Measurements from ENCODE around the gene GSTM1.
"Not testable (repeated sequence)": the region's sequence is repeated elsewhere in the genome, so short reads cannot be mapped to it uniquely, and the experiment has no call there.

The GSTM1 gene

DNA sequence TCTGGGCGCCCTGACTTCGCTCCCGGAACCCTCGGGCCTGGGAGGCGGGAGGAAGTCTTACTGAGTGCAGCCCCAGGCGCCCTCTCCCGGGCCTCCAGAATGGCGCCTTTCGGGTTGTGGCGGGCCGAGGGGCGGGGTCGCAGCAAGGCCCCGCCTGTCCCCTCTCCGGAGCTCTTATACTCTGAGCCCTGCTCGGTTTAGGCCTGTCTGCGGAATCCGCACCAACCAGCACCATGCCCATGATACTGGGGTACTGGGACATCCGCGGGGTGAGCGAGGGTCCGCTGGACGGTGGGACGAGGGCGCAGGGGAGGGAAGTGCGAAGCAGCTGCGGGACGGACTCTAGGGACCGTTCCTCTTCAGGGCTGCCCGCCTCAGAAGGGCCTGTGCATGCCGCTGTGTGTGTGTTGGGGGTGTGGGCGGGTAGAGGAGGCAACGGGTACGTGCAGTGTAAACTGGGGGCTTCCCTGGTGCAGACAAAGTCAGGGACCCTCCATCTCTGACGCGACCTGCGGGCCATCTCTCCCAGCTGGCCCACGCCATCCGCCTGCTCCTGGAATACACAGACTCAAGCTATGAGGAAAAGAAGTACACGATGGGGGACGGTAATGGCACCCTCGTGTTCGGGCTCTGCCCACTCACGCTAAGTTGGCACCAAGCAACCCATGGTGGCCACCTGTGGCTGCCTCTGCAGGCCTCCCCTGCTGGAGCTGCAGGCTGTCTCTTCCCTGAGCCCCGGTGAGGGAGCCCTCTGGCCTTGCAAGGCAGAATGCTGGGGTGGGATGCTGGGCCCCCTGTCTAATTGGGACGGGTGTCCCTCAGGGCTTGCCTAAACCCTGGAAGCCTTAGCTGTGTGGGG is at the start of gene GSTM1:
TSS of gene GSTM1 (plus strand) at position 177 of the 859 bp plus-strand sequence. CDS start at position 234, 57 bp downstream.
- DNase-seq = no peak

DNA sequence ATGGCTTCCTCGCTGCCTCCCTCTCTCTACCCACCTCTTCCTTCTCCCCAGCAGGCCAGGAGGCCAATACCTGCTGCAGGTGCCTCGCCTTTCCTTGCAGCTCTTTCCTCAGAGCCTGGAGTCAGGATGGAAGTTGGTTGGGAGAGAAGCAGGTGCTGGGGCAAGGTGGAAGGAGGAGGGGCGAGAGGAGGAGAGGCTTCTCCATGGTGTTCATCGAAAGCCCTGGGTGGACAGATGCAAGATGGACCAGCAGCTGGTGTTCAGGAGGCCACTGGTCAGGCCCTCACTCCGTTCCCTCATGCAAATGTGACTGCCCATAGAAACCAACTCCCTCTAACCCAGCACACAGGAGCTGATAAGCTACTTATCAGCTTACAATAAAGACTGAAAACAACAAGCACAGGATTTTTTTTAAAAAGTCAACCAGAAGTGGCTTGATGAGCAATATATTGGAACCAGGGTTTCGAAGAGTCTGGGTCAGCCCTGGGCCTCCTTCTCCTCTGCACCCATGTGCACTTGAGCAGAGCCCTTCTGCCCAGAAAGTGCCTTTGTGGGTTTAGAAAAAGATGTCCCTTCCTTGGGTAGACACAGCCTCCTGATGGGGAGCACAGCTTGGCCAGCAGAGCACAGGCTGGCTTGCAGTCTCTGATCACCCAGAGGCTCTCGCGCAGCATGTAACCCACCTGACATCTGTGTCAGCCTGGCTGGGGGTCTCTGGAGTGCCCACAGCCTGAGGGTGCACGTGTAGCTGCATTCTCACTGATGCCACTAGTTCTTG is 48.4 kb upstream of the GSTM1 start:
- DNase-seq = no peak

DNA sequence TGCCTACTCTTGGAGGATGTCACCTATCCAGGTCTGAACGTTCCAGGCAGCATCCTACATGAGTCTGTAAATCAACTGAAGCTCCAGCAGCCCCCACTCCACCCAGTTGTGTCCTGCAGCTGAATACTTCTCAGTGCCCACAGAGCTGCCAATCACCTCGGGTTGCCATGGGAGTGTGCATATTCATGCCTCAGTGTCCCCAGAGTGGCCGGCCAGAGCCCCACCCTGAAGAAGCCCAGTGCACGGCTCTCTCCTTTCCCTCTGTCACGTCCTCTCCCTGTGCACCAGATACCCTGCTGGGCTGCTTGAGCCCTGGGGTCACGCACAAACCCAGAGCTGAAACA is 47.8 kb upstream of the GSTM1 start:
- no peak for DNase-seq

DNA sequence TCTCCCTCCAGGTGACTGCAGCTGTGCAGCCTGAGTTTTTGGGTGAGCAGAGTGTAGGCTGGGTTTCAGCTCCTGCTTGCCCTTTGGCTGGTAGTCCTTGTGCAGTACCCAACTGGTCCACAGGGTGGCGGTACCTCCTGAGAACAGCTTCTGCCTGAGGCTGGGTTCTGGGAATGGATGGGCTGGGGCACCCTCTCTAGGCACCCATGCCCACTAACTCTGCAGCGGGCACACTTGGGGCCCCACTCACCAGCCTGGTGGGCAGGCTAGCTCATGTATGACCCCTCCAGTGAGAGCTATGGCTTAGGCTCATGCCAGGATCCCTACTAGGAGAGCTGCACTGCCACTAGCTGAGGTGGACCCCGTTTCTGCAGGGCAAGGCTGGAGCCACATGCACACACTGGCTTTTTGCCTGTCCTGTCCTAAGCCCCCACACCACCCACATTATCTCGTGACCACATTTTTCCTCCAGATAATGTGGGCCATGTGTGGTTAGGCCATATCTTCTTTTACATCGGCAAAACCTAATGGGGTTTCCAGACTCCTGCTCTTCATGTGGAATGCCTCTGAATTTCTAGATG is 47.2 kb upstream of the GSTM1 start:
- DNase-seq = no peak

DNA sequence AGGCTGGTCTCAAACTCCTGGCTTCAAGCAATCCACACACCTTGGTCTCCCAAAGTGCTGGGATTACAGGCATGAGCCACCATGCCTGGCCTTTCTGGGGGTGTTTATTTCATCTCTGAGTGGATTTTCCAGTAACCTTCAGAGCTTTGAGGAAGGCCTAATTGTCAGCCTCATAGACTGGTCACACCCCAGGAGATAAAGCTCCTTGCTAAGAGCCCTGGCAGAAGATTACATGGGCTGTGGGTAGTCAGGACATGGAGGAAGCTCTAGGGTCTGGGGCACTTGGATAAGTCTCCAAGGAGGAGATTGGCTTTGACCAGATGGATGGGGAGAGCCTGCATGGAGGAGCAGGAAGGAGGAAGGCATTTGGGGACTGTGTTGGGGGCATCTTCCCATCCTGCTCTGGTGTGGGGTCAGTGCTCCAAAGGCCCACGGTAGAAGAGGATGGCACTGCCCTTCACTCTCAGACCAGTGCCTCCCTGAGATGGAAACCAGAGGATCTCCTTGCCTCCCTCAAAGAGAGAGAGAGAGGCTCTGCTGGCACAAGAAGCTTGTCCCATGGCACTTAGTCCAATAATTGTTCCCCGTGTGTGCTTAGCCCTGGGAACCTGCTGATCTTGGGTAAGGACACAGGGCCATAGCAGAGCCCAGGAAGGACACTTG is 46.4 kb upstream of the GSTM1 start:
- no peak for DNase-seq

DNA sequence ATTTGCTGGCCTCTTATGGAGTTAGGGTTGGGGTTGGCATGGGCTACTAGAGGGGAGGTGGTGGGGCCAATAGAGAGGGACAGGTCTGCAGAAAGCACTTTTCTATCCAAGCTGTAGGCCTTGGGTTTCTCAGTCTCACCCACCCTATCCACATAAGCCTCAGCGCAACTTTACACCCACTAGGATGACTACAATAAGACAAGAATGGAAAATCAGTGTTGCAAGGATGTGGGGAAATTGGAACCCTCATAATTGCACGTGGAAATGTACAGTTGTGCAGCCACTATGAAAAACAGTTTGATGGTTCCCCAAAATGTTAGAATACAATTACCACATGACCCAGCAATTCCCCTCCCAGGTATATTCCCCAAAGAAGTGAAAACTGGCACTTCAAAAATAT is 45.8 kb upstream of the GSTM1 start:
- no peak for DNase-seq

DNA sequence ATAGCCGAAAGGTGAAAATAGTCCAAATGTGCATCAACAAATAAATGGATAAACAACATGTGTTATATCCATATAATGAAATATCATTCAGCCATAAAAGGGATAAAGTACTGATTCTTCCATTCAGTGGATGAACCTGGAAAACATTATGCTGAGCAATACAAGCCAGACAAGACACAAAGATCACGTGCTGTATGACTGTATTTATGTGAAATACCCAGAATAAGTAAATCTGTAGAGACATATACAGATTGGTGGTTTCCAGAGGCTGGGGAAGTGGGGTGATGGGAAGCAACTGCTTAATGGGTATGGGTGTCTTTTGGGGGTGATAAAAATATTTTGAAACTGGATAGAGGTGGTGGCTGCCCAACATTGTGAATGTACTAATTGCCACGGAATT is 45.0 kb upstream of the GSTM1 start:
- no peak for DNase-seq

DNA sequence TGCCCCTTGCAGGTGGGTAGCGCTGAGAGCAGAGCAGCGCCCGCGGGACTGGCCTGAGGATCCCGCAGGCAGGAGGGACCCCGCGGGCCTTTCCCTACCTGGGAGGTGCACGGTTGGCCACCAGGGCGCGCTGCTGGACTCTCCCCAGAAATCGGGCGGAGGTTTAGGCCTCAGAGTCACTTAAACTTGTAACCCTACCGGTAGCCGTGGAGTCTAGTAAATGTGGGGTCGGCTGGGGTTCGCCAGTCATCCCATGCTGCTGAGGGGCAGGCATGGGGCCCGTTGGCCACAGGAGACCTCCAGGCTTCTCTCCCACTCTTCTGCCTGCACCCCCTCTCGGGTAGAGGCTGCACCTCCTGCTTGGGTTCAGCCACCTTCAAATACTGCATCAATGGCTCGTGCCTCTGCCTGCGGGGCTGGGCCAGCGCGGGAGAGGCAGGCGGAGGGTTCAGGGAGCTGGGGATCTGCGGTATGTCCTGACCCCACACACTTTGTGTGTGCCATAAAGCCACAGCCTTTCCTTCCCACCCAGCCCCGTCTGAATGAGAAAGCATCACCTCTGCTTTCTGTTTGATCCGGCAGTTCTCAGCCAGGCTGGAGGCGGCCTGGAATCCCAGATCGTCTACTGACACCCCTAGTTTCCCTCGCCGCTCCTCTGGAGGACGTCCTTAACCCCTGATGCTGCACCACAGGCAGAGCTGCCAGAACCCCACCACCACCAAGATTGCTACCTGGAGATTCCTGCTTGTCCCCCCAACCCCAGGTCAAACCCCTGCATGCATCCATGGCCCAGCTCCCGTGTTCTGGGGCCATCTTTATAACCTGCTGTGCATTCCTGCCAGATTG is 44.0 kb upstream of the GSTM1 start:
- no peak for DNase-seq

DNA sequence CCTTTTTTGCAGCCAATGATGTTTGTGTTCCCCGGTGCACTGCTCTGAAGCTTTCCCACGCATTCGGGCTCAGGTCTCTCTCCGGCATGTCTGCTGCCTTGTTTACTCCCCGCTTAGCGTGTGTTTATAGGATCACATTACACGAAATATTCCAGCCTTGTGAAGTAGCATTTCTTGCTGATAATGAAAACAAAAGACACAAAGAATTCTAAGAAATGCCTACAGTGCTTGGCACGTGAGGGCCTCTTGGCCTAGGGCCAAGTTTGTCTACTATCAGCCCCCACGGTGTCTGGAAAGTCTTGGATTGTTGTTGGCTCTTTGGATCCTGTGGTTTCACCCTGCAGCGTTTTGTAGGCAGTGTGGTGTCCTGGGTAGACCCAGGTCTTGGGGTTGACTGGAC is 42.9 kb upstream of the GSTM1 start:
- no peak for DNase-seq

DNA sequence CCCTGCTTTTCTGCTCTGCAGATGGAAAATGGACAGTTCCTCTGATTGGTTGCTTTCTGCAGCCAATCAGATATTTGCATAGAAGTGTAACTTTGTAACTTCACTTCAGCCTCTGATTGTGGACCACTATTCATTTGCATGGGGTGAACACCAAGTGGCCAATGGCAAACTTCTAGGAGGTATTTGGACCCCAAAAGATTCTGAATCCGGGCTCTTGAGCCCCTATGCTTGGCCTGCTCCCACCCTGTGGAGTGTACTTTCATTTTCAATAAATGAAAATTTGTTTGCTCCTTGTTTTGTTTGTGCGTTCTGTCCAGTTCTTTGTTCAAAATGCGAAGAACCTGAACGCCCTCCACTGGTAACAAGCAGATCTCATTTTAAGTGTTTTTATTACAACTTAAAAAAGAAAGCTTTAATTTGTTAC is 38.1 kb upstream of the GSTM1 start:
- DNase-seq = no peak

DNA sequence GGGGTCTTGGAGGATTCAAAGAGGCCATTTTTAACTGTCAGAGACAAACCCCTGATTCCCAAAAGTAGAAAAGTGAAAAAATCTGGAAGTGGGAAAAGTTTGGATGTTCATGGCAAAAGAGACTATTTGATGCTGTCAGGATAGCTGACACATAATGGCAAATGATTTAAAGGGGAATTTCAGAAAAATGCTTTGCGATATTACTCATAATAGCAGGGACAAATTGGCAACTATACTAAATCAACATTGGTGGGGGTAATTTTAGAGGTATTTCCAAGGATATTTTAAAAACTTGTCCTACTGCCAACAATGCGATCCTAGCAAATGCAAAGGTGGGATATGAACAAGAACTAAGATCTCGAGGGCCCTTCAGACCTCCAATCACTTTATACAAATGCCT is 37.0 kb upstream of the GSTM1 start:
- no peak for DNase-seq

DNA sequence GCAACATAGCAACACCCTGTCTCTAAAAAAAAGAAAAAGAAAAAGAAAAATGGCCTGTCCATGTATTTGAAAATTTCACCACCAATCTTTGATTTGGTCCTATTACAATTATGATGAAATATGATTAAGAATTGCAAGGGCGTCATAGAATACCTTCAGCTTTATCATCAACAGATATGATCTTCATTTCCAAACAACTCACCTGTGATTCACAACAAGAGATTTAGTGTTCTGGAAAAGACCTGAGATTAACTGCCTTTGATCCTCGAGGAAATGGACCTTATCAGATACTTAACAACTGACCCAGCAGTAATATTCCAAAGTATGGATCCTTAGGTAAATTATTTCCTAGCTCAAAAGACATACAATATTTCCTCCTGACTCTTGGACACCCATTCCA is 35.2 kb upstream of the GSTM1 start:
- DNase-seq = no peak

DNA sequence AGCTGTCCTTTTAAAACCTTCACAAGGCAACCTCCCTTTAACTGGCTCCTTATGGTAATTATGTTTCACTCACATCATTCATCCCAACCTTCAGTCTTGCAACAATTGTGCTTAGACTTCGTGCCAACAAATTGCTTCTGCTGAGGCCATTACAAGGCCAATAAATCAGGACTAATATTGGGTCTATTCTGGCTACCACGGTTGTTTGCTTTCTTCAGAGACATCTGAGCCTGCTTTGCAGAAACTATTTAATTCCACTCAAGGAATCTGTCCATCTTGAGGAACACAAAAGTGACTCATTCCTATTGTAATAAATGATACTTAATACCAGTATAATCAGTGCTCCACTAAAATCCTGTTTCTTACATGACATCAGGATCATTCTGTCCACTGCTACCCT is 34.3 kb upstream of the GSTM1 start:
- DNase-seq = no peak

DNA sequence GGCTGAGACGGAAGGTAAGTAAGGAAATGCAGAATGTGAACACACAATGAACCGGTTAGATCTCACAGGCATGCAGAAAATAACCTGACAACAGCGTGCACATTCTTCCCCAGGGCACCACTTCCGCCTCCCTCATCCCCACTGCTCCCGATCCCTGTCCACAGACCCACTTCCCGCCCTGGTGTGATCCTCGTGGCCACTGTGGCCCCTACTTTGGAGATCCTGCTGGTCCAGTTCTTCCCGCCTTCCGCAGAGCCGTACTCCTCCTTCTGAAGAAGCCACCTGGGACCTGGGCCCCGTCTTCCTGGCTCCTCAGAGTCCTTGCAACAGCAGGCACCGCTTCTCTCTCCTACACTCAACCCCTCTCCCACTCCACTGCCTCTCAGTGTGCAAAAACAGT is 33.1 kb upstream of the GSTM1 start:
- DNase-seq = no peak

DNA sequence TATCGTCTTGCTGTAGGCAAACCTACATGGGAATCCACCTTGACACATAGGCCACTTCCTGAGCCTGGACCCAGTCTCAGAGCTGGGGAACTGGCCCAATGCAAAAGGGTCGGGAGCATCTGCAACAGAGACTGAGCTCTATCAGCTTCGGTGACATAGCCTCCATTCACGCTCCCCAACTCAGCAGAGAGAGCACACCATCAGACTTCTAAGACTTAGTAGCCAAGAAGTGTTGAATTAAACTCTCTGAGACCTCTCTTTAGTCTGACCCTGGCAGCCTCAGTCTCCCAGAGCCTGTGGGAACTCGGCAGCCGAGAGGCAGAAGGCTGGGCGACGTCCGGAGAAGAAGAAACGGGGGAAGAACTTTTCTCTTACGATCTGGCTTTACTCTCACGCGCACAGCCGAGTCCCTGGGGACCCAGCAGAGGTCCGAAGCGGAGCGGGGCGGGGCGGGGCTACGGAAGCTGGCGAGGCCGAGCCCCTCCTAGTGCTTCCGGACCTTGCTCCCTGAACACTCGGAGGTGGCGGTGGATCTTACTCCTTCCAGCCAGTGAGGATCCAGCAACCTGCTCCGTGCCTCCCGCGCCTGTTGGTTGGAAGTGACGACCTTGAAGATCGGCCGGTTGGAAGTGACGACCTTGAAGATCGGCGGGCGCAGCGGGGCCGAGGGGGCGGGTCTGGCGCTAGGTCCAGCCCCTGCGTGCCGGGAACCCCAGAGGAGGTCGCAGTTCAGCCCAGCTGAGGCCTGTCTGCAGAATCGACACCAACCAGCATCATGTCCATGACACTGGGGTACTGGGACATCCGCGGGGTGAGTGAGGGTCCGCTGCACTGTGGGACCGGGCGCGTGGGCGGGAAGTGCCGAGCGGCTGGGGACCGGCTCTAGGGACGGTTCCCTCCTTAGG is 31.8 kb upstream of the GSTM1 start, which contains the start of gene GSTM4:
TSS of gene GSTM4 (plus strand) at position 485 of the 905 bp plus-strand sequence. CDS start at position 776, 291 bp downstream.
- DNase-seq = no peak

DNA sequence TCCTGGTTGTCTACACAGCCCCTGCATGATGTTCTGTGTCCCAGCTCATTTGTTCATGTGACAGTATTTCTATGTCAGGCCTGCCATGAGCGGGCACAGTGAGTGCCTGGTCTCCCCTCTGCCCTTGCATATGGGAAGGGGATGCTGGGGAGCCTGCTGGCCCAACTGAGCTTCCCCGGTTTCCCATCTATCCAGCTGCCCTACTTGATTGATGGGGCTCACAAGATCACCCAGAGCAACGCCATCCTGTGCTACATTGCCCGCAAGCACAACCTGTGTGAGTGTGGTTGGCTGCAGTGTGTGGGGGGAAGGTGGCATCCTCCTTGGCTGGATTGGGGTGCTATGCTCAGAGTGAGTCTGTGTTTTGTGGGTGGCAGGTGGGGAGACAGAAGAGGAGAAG is 30.2 kb upstream of the GSTM1 start:
- no peak for DNase-seq

DNA sequence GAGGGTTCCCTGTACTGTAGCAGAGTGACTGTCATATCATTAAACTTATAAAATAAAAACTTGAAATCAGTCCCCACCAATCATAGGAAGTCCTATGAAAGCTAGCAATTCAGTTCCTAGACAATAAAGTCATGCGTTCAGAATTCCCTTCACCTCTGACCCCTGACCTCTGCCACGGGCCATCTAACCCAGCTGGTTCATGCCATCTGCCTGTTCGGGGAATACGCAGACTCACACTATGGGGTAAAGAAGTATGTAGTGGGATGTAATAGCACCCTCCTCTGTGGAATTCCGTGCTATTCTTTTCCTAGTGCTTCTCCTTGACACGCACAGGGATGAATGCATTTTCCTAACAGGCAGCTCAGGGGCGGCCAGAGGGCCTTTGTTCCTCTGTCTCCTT is 29.6 kb upstream of the GSTM1 start:
- DNase-seq = no peak

DNA sequence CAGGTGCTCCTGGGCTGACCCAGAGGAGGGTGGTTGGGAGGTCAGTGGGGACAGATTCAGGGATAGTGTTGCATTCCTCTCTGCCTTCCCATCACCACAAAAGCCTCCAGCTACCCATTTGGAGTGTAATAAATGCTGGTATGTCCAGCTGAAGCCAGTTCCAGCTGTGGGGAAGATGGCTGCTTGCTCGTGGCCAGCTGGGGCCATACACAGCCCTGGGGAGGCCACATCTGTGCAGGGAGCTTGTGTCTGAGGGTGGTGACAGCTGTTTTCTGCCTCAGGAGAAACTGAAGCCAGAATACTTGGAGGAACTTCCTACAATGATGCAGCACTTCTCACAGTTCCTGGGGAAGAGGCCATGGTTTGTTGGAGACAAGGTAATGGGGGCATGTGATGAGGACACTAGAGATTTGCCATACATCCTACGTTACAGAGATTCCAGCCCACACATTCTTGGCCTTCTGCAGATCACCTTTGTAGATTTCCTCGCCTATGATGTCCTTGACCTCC is 29.0 kb upstream of the GSTM1 start:
- no peak for DNase-seq

DNA sequence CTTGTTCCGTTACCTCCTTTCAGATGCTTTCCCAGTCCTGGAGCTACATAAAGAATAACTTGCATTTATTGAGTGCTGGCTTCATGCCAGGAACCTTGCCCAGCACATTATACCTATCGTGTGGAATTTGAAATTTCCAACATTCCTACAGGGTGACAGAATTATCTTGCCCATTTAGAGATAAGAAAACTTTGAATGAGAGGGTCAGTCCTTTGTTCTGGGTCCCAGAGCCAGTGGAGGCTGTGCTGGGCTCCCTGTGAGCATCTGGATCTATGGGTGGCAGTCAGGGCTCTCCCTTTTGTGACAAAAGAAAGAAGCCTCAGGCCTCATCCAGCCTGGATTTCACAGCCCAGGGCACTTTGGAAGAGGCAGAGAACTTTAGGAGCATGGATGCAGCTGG is 28.5 kb upstream of the GSTM1 start:
- no peak for DNase-seq

DNA sequence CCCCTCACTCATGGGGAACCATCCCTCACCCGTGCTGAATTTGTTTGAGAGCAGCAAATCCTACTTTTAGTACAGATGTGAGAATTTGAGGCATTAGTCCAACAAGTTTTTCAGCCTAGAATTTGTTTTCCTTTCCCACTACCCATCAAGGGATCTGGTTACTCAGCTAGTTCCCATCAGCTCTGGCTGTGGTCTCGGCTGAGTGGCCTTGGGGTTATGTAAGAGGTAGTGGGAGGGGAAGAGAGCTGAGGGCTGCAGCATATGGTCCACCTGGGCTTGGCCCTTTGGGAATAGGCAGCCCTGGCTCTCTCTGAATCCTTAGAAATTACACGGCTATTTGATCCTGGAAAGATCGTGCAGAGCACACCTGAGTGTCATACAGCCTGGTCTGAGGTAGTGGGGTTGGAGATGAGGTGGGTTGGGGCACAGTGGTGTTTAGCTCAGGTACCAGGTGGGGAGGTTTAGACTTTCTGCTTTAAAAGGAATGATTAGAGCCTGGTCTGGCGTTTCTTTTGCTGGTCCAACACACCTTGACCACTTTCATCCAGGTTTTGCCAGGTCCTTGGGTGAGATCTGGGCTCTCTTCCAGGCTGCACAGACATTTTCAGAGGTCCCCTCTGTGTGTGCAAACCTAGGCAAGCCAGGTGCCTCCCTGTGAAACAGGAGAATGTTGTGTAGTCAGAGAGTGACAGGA is 27.5 kb upstream of the GSTM1 start:
- peak; percentile 95 for DNase-seq

DNA sequence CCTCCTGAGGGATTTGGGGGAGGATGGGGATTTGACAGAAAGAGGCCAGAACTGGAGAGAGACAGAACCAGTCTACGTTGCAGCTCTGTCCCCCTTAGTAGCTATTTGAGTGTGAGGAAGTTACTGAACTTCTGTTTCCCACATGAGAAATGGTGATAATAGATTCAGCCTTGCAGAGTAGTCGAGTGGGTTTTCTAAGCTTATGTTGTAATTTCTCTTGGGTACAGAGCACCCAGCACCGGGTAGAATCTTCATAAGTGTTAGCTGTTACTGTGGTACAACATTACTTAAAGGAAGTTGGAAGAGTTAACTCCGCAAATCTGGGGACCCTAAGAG is 27.0 kb upstream of the GSTM1 start:
- not testable (repeated sequence) for DNase-seq
